GM13976 (cell line): Measurements from ENCODE around the gene MUCL3.

Source experiments
- DNase-seq: peaks from one replicate; pipeline ENCODE4 v3.0.0; 2012; ENCODE audit warnings: low spot score
- CTCF ChIP-seq: IDR thresholded peaks from 2 replicates; pipeline ENCODE4 v1.5.1; 2012; ENCODE audit warnings: borderline replicate concordance, mild to moderate bottlenecking; ENCODE audit not compliant: insufficient read depth; ENCODE audit errors: extremely low read depth, missing control alignments, control extremely low read depth
- in situ Hi-C: fragments of 300-500 bp; cut with MboI; formaldehyde crosslinking; loops from one replicate; pipeline ENCODE4 v1.12.0; 2022; ENCODE audit warnings: low sequenced_read_pairs, mixed read lengths, inconsistent platforms; ENCODE audit not compliant: unreplicated experiment

Gene MUCL3

GRCh38 chr6:30979141-30979540 lies 38.4 kb downstream of the MUCL3 start:
- DNase-seq, result no peak
- in situ Hi-C loops, result no loop called here
- TF ChIP-seq CTCF, result no peak

GRCh38 chr6:30979690-30980089 lies 38.9 kb downstream of the MUCL3 start:
- no peak for TF ChIP-seq CTCF
- in situ Hi-C loops, result no loop called here
- DNase-seq, result no peak

- in situ Hi-C loops, result no loop called here
- no peak for TF ChIP-seq CTCF
- no peak for DNase-seq
These were observed 41.4 kb downstream of the MUCL3 start for GRCh38 chr6:30981942-30982772.

- no peak for DNase-seq
- in situ Hi-C loops, result no loop called here
- TF ChIP-seq CTCF, result no peak
These were observed 42.7 kb downstream of the MUCL3 start, which contains the start of gene MUC21 for GRCh38 chr6:30983439-30983838. Gene MUC21, plus strand, starts transcription at chr6:30983718. Its CDS starts 241 bp downstream, at chr6:30983959.

GRCh38 chr6:30985490-30985889 lies 44.7 kb downstream of the MUCL3 start:
- in situ Hi-C loops, result no loop called here
- no peak for DNase-seq
- no peak for TF ChIP-seq CTCF

GRCh38 chr6:30987304-30987703 lies 46.5 kb downstream of the MUCL3 start:
- TF ChIP-seq CTCF, result no peak

More at GRCh38 chr6:30987304-30987703, 46.5 kb downstream of the MUCL3 start:
- in situ Hi-C loops, result no loop called here
- DNase-seq, result no peak
